Measurements from ENCODE around the gene PLEKHA4. TPM values are rescaled to one million over a fixed set of nuclear protein-coding genes. Genes with fewer than 3 reads are reported as not detected.

Gene PLEKHA4
- total and polyA plus RNA-seq, 9 of the 15 experiments (the other 6 are each of a cell fraction or from before 2014, with no cell fraction given), result 0.07 to 30.8 (median 11.4) TPM

- TF ChIP-seq RREB1 (CRISPR knock-in tag; IDR thresholded peaks at IDR 0.05) (no peak), ATF2 (CRISPR knock-in tag; IDR thresholded peaks at IDR 0.05) (no peak), PBX2 (CRISPR knock-in tag; IDR thresholded peaks at IDR 0.05; ENCODE audit: low read depth) (no peak), PBX2 (tag; conservative IDR thresholded peaks at IDR 0.05; ENCODE audit: low read depth) (no peak), ZNF175 (CRISPR knock-in tag; IDR thresholded peaks at IDR 0.05; ENCODE audit: low read depth) (no peak), TRIM24 (IDR thresholded peaks at IDR 0.05) (no peak), GATAD2A (IDR thresholded peaks at IDR 0.05) (no peak), MXD1 (CRISPR knock-in tag; IDR thresholded peaks at IDR 0.05; ENCODE audit: borderline replicate concordance, poor library complexity, severe bottlenecking) (no peak), CEBPB (tag; IDR thresholded peaks at IDR 0.05) (no peak), IFI16 (CRISPR knock-in tag; IDR thresholded peaks at IDR 0.05) (no peak)
Observed at GRCh38 chr19:48883726-48884125, 15.3 kb upstream of the PLEKHA4 start (continued).
